ENCODE results near the gene MED7. TPM values are rescaled to one million over a fixed set of nuclear protein-coding genes. Genes with fewer than 3 reads are reported as not detected.

The MED7 gene
- total and polyA plus RNA-seq, 2 experiments from 2014 or later, result 15.8 to 22.2 TPM

DNA sequence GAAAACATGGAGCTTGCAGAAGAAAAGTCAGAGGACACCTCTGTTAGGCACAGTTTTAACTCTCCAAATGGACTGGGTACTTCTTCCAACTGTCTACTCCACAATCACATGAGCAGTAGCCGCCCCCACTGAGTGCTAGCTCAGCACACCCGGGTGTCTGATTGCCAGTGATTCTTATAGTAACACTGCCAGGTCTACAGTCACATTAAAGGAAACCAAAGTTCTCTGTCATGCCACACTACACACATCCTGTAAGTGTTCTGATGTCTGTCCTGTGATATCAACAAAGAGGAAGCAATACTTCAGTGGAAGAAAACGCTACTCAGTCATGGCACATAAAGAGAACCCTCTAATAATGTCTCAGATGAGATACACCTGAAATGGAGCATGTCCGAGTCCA lies 33.7 kb downstream of the MED7 start, which contains the start of gene HAVCR2:
Gene HAVCR2, minus strand, starts transcription at position 69 of the 400 bp plus-strand sequence. Its CDS starts 61 bp downstream, at position 8.
- TF ChIP-seq EZH2phosphoT487 (IDR thresholded peaks at IDR 0.05; ENCODE audit: insufficient read depth, low read depth) (no peak), EZH2 (IDR thresholded peaks at IDR 0.05; ENCODE audit: insufficient read depth, poor library complexity, severe bottlenecking) (no peak)
- no peaks in the 10 kb centered on the region for H3F3A ChIP-seq (ENCODE audit: insufficient read depth)
- no peaks in the 10 kb centered on the region for H3K27me3 ChIP-seq (replicated peaks; ENCODE audit: insufficient read depth)
- H3K36me3 ChIP-seq (ENCODE audit: low read depth), result no peaks in the 10 kb centered on the region
- no peak for DNase-seq
- H3K4me1 ChIP-seq (ENCODE audit: insufficient read depth), result no peaks in the 10 kb centered on the region
- in situ Hi-C loops (cut with MboI), result no loop called here
- no peak within 1 kb of the TSS for H3K4me2 ChIP-seq (ENCODE audit: unreplicated experiment)
- H3K27ac ChIP-seq, result no peak within 1 kb of the TSS
- 54 to 61% methylated on average over 4 of the region's 4 CpGs for WGBS, 2 experiments (ENCODE audit: low coverage in 1 of 2, low lambda C conversion rate in 2 of 2, missing lambda C conversion rate in 2 of 2)
- H3K9me2 ChIP-seq (ENCODE audit: insufficient read depth), result no peaks in the 10 kb centered on the region
- H3K9ac ChIP-seq, result no peak within 1 kb of the TSS
- H2AFZ ChIP-seq, result no peak within 1 kb of the TSS
- H3K9me3 ChIP-seq (ENCODE audit: low read depth), result no peaks in the 10 kb centered on the region
- no peaks in the 10 kb centered on the region for H4K20me1 ChIP-seq (ENCODE audit: insufficient read depth)
- H3K4me3 ChIP-seq, result no peak within 1 kb of the TSS
- H3K79me2 ChIP-seq (ENCODE audit: insufficient read depth), result no peaks in the 10 kb centered on the region

DNA sequence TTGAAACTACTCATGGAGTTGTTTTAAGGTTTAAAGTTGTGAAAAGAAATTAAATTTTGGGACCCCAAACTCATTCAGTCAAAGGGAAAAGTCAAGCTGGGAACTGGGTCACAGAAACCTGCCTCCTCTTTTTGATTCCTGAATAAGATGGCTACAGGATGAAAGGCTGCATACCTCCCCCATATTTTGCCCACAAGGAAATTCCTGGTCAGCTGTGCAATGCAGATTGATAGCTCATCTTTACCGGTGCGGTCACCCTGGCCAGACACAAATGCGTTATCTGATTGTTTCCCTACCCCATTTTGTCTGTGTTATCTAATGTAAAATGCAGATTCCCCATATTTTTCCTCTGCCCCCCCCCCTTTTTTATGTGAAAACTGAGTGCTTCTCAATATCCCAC lies 35.2 kb downstream of the MED7 start:
- H3K27ac ChIP-seq, result no peak overlapping the region

DNA sequence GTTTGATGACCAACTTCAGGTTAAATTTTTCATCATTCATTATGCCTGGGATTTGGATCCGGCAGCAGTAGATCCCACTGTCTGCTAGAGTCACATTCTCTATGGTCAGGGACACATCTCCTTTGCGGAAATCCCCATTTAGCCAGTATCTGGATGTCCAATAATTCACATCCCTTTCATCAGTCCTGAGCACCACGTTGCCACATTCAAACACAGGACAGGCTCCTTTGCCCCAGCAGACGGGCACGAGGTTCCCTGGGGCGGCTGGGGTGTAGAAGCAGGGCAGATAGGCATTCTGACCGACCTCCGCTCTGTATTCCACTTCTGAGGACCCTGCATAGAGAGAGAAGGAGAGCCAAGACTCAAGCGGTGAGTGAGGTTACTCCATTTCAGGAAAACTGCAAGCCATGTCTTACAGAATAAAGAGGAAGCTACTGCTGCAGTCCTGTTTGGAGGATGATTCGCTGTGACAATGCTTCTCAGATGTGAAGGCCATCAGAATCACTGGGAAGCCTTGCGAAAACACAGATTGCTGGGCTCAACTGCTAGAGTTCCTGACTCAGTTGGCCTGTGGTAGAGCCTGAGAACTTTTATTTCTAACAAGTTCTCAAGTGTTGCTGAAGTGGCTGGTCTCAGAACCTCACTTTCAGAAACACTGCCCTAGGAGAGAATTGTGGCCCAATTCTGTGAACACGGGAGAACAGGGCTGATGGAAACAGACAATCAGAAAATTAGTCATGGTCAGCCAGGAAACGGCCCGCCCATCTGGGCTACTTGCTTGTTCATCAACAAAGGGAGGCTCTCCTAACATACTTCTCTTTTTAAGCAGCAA lies 35.8 kb downstream of the MED7 start:
- TF ChIP-seq EZH2 (IDR thresholded peaks at IDR 0.05; ENCODE audit: insufficient read depth, poor library complexity, severe bottlenecking), result no peak
- no peak for TF ChIP-seq EZH2phosphoT487 (IDR thresholded peaks at IDR 0.05; ENCODE audit: insufficient read depth, low read depth)
- H3K27ac ChIP-seq, result no peak overlapping the region
- H3F3A ChIP-seq (ENCODE audit: insufficient read depth), result no peaks in the 10 kb centered on the region
- no peaks in the 10 kb centered on the region for H3K27me3 ChIP-seq (replicated peaks; ENCODE audit: insufficient read depth)
- no peaks in the 10 kb centered on the region for H4K20me1 ChIP-seq (ENCODE audit: insufficient read depth)
- WGBS, 2 experiments (ENCODE audit: low coverage in 1 of 2, low lambda C conversion rate in 2 of 2, missing lambda C conversion rate in 2 of 2), result 72 to 74% methylated on average over 14 of the region's 14 CpGs
- no peak overlapping the region for H3K9ac ChIP-seq
- no peaks in the 10 kb centered on the region for H3K9me2 ChIP-seq (ENCODE audit: insufficient read depth)
- no peak overlapping the region for H2AFZ ChIP-seq
- H3K4me2 ChIP-seq (ENCODE audit: unreplicated experiment), result no peak overlapping the region
- no peaks in the 10 kb centered on the region for H3K36me3 ChIP-seq (ENCODE audit: low read depth)
- H3K4me1 ChIP-seq (ENCODE audit: insufficient read depth), result no peaks in the 10 kb centered on the region
- DNase-seq, result peak; percentile 22
- no peak overlapping the region for H3K4me3 ChIP-seq
- H3K9me3 ChIP-seq (ENCODE audit: low read depth), result no peaks in the 10 kb centered on the region
- in situ Hi-C loops (cut with MboI), result no loop called here
- H3K79me2 ChIP-seq (ENCODE audit: insufficient read depth), result no peaks in the 10 kb centered on the region

More for the DNA sequence above, 35.2 kb downstream of the MED7 start:
- TF ChIP-seq EZH2phosphoT487 (IDR thresholded peaks at IDR 0.05; ENCODE audit: insufficient read depth, low read depth), result no peak
- TF ChIP-seq EZH2 (IDR thresholded peaks at IDR 0.05; ENCODE audit: insufficient read depth, poor library complexity, severe bottlenecking), result no peak
- Histone ChIP-seq H3K4me1 (ENCODE audit: insufficient read depth) (no peaks in the 10 kb centered on the region), H3F3A (ENCODE audit: insufficient read depth) (no peaks in the 10 kb centered on the region), H3K4me2 (ENCODE audit: unreplicated experiment) (no peak overlapping the region), H3K9ac (no peak overlapping the region), H3K4me3 (no peak overlapping the region), H3K9me3 (ENCODE audit: low read depth) (no peaks in the 10 kb centered on the region), H3K36me3 (ENCODE audit: low read depth) (no peaks in the 10 kb centered on the region), H2AFZ (no peak overlapping the region), H3K79me2 (ENCODE audit: insufficient read depth) (no peaks in the 10 kb centered on the region), H4K20me1 (ENCODE audit: insufficient read depth) (no peaks in the 10 kb centered on the region), H3K27me3 (replicated peaks; ENCODE audit: insufficient read depth) (no peaks in the 10 kb centered on the region), H3K9me2 (ENCODE audit: insufficient read depth) (no peaks in the 10 kb centered on the region)
- in situ Hi-C loops (cut with MboI), result no loop called here
- 74 to 80% methylated on average over 3 of the region's 3 CpGs for WGBS, 2 experiments (ENCODE audit: low coverage in 1 of 2, low lambda C conversion rate in 2 of 2, missing lambda C conversion rate in 2 of 2)
- no peak for DNase-seq

DNA sequence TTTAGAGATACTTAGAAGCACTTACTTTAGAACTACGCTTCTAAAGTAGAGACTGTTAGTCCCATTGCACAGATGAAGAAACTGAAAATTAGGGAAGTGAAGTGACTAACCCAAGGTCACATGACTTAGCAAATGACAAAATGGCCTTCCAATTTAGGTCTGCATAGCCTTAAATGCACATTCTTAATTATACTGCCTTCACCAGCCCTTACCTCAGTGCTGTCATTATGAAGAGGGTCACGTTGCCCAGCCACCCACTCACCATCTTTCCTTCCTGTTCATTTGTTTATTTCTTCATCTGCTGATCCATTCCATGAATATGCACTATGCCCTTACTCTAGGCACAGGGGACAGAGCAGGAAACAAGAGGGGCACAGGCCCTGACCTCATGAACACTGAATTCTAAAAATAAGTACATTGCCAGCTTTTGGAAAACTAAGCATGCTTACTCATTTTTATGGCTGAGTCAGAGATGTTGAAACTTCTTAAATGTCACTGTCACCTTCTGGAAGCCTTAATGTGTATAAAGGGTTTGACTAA lies 42.5 kb downstream of the MED7 start:
- no peaks in the 10 kb centered on the region for H4K20me1 ChIP-seq (ENCODE audit: insufficient read depth)
- peaks cover 12% of the 10 kb centered on the region for H3K4me1 ChIP-seq (ENCODE audit: insufficient read depth)
- no peaks in the 10 kb centered on the region for H3K9me3 ChIP-seq (ENCODE audit: low read depth)
- peak overlapping the region; percentile 39 for H3K27ac ChIP-seq
- 48 to 50% methylated on average over 2 of the region's 2 CpGs for WGBS, 2 experiments (ENCODE audit: low coverage in 1 of 2, low lambda C conversion rate in 2 of 2, missing lambda C conversion rate in 2 of 2)
- no peak overlapping the region for H3K4me2 ChIP-seq (ENCODE audit: unreplicated experiment)
- H3K36me3 ChIP-seq (ENCODE audit: low read depth), result no peaks in the 10 kb centered on the region
- H3K9ac ChIP-seq, result no peak overlapping the region
- DNase-seq, result peak; percentile 87
- H3K9me2 ChIP-seq (ENCODE audit: insufficient read depth), result no peaks in the 10 kb centered on the region
- in situ Hi-C loops (cut with MboI), result no loop called here
- no peak overlapping the region for H3K4me3 ChIP-seq
- H3K79me2 ChIP-seq (ENCODE audit: insufficient read depth), result no peaks in the 10 kb centered on the region
- no peaks in the 10 kb centered on the region for H3K27me3 ChIP-seq (replicated peaks; ENCODE audit: insufficient read depth)
- H3F3A ChIP-seq (ENCODE audit: insufficient read depth), result peaks cover 4% of the 10 kb centered on the region; the same call in 1 of the 2 replicates
- no peak overlapping the region for H2AFZ ChIP-seq
- no peak for TF ChIP-seq EZH2 (IDR thresholded peaks at IDR 0.05; ENCODE audit: insufficient read depth, poor library complexity, severe bottlenecking)
- TF ChIP-seq EZH2phosphoT487 (IDR thresholded peaks at IDR 0.05; ENCODE audit: insufficient read depth, low read depth), result no peak

Data from GM23248 (cell line).